RPMI8226 (cell line): Measurements from ENCODE around the gene KRTAP6-2.

Source experiments
- DNase-seq: peaks from one replicate; pipeline ENCODE4 v3.0.0-alpha.2; 2015

The KRTAP6-2 gene

DNA sequence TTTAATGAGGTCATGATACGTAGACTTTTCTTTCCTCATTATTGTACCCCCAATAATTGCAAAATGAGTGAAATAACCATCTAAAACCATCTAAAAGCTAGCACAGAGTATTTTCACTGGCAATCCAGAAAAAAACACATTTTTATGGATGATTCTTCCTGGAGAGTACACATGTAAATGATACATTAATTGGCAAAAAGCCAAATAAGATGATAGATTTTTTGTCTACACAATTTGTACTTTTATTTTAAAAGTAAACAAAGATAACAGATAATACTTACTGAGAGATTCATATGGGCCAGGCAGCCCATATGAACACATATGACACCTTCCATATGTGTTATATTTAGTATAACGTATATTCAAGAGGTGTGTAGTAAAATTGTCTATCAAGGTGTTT is 35.1 kb downstream of the KRTAP6-2 start:
- no peak for DNase-seq

DNA sequence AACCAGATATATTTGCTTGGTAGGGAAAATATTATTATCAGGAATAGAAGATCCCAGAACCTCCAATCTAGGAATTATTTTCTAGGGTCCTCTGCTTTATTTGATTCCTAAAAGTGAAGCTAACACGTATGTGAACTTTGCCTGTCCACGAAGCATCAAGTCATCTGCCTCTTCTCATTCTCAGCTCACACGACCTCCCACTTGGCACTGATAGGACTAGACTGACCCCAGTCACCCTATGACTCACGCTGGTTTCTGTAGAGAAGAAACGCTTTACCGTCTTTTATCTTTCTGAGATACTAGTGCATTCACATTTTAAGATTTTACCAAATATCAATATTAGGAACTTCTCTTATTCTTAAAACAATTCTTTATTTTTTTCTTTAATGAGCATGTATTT is 35.6 kb downstream of the KRTAP6-2 start:
- no peak for DNase-seq

DNA sequence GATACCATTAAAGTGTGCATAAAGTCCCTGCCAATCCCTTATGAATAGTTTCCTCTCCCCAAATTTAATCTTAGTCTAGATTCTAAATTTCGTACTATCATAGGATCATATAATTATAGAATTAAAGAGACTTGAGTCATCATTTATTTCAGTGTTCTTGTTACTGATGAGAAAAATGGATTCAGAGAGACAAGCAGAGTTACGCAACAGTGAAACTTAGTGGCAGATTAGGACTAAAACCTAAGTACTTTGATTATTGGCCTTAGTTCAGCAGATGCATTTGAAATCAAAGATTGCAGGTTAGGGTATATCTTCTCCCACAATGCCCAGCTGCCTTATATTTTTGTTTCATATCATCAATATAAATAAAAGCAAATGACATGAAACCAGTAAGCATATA is 36.7 kb downstream of the KRTAP6-2 start:
- DNase-seq = no peak

DNA sequence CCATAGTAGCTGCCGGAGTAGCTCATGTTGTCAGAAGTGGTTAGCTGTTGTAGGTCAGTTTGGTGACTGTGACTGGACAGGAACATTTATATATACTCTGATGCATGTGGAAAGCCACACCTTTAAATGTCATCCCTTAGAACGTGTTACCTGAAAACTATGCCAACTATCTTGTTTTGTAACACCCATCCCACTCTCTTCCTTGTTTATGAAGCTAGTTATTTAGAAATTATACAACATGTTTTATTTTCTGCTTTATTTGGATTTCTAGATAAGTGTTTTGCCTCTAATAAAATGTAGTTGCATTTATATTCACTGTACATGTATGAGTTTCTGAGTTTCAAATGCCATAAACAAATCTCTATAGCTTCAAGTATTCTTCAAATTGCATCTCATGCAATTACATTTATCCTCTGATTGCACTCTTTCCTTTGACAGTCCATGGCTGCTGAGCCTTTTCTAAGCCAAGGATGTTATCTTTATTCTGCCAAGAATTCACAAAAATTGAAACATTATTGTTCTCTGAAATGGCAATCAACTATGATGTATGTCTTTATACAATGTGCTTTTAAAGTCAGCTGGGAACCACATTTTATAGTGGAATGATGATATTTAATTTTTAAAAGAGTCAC is 37.3 kb downstream of the KRTAP6-2 start, which contains the start of gene KRTAP19-7:
Gene KRTAP19-7 (minus strand): TSS at position 51 of the 632 bp plus-strand sequence. CDS start 25 bp downstream, at position 26.
- no peak for DNase-seq

DNA sequence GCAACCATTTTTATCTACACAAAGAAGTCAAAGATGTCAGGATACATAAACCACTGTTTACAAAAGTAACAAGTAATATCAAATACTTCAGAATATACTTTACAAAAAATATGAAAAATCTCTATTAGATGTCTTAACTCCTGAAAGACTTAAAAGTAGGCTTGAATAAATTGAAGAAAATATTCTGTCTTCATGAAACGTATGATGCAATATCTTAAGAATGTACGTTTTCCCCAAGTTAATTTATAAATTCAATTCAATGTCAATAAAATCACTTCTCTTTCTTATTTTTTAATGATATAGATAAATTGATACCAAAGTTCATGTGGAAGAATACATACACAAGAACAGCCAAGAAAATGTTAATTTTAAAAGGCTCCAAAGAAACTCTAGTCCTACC is 43.6 kb downstream of the KRTAP6-2 start:
- DNase-seq = no peak

DNA sequence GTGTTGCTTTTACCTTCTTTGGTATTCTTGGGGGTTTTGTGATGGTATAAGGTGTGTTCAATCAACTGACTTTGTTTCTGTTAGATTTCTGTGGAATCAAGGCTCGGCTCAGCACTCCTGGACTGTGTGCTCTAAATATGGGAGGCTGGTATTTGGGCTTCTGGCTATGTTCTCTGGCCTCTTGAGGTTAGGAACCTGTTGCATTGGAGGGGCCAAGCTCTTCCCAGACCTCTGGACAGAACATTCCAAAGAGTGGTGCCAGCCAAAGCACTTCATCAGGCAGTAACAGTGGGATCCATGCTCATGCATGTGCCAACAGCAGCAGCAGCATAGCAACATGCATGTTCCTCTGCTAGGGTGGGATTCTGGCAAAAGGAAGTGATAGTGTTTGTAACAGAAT is 45.9 kb downstream of the KRTAP6-2 start:
- no peak for DNase-seq
